SK-N-SH (cell line): ENCODE results near the gene HDGF. TPM values are rescaled to one million over a fixed set of nuclear protein-coding genes. Genes with fewer than 3 reads are reported as not detected.
A peak's percentile ranks its signal among the peaks of the same experiment; 100 is the strongest.

Experiments
- CTCF ChIA-PET: fragments of 300-600, 350-600 bp; formaldehyde crosslinking; extraction: SDS; loops from one replicate; lab custom pipeline; 2021; lab: Yijun Ruan, JAX
- POLR2A ChIA-PET: fragments of 350-600 bp; sonication (Branson Sonifier 250); formaldehyde crosslinking; extraction: SDS; loops from one replicate; lab custom pipeline; 2020; ENCODE audit warnings: antibody characterized with exemption, inconsistent platforms; lab: Yijun Ruan, JAX
- DNase-seq: peaks from one replicate; pipeline ENCODE4 v3.0.0; 2012
- H2AFZ ChIP-seq: fragments of 200-600 bp; sonication (generic); 2 replicates; pipeline ENCODE4 v1.8.1; 2016; ENCODE audit warnings: antibody characterized with exemption, mild to moderate bottlenecking, low read depth
- H3F3A ChIP-seq: fragments of 200-600 bp; sonication (generic); replicated peaks from 2 replicates; pipeline ENCODE3; 2016; ENCODE audit warnings: antibody characterized with exemption, mild to moderate bottlenecking; ENCODE audit not compliant: insufficient read depth
- H3K27ac ChIP-seq, 2 experiments: fragments of 200-500 bp in 1 of 2; fragments of 200-600 bp in 1 of 2; sonication (Bioruptor generic) in 1 of 2; sonication (generic), shearing (Covaris generic) in 1 of 2; 2 replicates each; pipeline versions ENCODE4 v1.5.1 to v1.6.1; 2014 to 2016; ENCODE audit warnings: low read depth in 2 of 2, inconsistent platforms in 1 of 2, low read length in 1 of 2, mild to moderate bottlenecking in 1 of 2, mixed read lengths in 1 of 2
- H3K27me3 ChIP-seq: fragments of 200-600 bp; sonication (generic), shearing (Covaris generic); 2 replicates; pipeline ENCODE4 v1.6.1; 2016; ENCODE audit warnings: mixed run types; ENCODE audit not compliant: insufficient read depth
- H3K36me3 ChIP-seq, 2 experiments: fragments of 200-500 bp in 1 of 2; fragments of 200-600 bp in 1 of 2; sonication (Bioruptor generic) in 1 of 2; sonication (generic) in 1 of 2; replicated peaks in 1 of 2; 2 replicates each; pipeline versions ENCODE3 to v1.5.1; 2014 to 2016; ENCODE audit warnings: low read length in 1 of 2, mild to moderate bottlenecking in 1 of 2; ENCODE audit not compliant: insufficient read depth in 2 of 2, control insufficient read depth in 1 of 2
- H3K4me1 ChIP-seq, 2 experiments: fragments of 200-500 bp in 1 of 2; fragments of 200-600 bp in 1 of 2; sonication (Bioruptor generic) in 1 of 2; sonication (generic), shearing (Covaris generic) in 1 of 2; 2 replicates each; pipeline versions ENCODE4 v1.5.1 to v1.6.1; 2014 to 2016; ENCODE audit warnings: low read depth in 1 of 2, low read length in 1 of 2, mixed run types in 1 of 2; ENCODE audit not compliant: insufficient read depth in 2 of 2, control insufficient read depth in 1 of 2
- H3K4me2 ChIP-seq: fragments of 200-600 bp; sonication (generic), shearing (Covaris generic); 2 replicates; pipeline ENCODE4 v1.6.1; 2017; ENCODE audit warnings: mixed run types
- H3K4me3 ChIP-seq, 2 experiments: fragments of 200-500 bp in 1 of 2; fragments of 200-600 bp in 1 of 2; sonication (Bioruptor generic) in 1 of 2; sonication (generic), shearing (Covaris generic) in 1 of 2; 2 replicates each; pipeline versions ENCODE4 v1.5.1 to v1.8.1; 2014 to 2016; ENCODE audit warnings: low read depth in 2 of 2, inconsistent platforms in 1 of 2, low read length in 1 of 2, mild to moderate bottlenecking in 1 of 2, mixed read lengths in 1 of 2, moderate library complexity in 1 of 2
- H3K79me2 ChIP-seq: fragments of 200-600 bp; sonication (generic); 2 replicates; pipeline ENCODE4 v1.8.1; 2017; ENCODE audit warnings: mild to moderate bottlenecking; ENCODE audit not compliant: insufficient read depth
- H3K9ac ChIP-seq: fragments of 200-600 bp; sonication (generic); 2 replicates; pipeline ENCODE4 v1.6.1; 2017; ENCODE audit warnings: mixed run types
- H3K9me2 ChIP-seq: fragments of 200-600 bp; sonication (generic); 2 replicates; pipeline ENCODE4 v1.6.1; 2017; ENCODE audit warnings: mixed run types
- H3K9me3 ChIP-seq: fragments of 200-600 bp; sonication (generic); 2 replicates; pipeline ENCODE4 v1.6.1; 2017; ENCODE audit warnings: mixed run types, mild to moderate bottlenecking, moderate library complexity
- H4K20me1 ChIP-seq: fragments of 200-600 bp; sonication (generic); 2 replicates; pipeline ENCODE4 v1.6.1; 2017; ENCODE audit warnings: mild to moderate bottlenecking, mixed run types; ENCODE audit not compliant: insufficient read depth
- EZH2phosphoT487 ChIP-seq: fragments of 200-600 bp; sonication (generic); IDR thresholded peaks from 2 replicates; pipeline ENCODE4 v1.6.1; 2017; ENCODE audit warnings: low read depth, mixed run types, mild to moderate bottlenecking, antibody characterized with exemption, moderate library complexity, borderline replicate concordance
- GABPA ChIP-seq: IDR thresholded peaks from 2 replicates; pipeline ENCODE4 v1.4.0; 2012; ENCODE audit warnings: low read depth, mild to moderate bottlenecking
- NFIC ChIP-seq: IDR thresholded peaks from 2 replicates; pipeline ENCODE4 v1.4.0; 2012; ENCODE audit warnings: borderline replicate concordance
- POLR2AphosphoS5 ChIP-seq: IDR thresholded peaks from 2 replicates; pipeline ENCODE4 v1.6.1; 2012; ENCODE audit warnings: low read depth, low read length
- RAD21 ChIP-seq: IDR thresholded peaks from 2 replicates; pipeline ENCODE4 v1.6.1; 2012; ENCODE audit warnings: mild to moderate bottlenecking, low read length
- RCOR1 ChIP-seq: fragments of 150-350 bp; IDR thresholded peaks from 2 replicates; pipeline ENCODE4 v1.6.1; 2017; ENCODE audit warnings: antibody characterized with exemption, low read length
- SIN3A ChIP-seq: IDR thresholded peaks from 2 replicates; pipeline ENCODE4 v1.6.1; 2012; ENCODE audit warnings: low read depth, mild to moderate bottlenecking, low read length, moderate library complexity, borderline replicate concordance
- SMC3 ChIP-seq: IDR thresholded peaks from 2 replicates; pipeline ENCODE4 v1.6.1; 2012; ENCODE audit warnings: low read depth, low read length, improper control_type of control experiment
- TAF1 ChIP-seq: IDR thresholded peaks from 2 replicates; pipeline ENCODE4 v1.6.1; 2012; ENCODE audit warnings: low read depth, mild to moderate bottlenecking, low read length, moderate library complexity, borderline replicate concordance
- USF1 ChIP-seq: IDR thresholded peaks from 2 replicates; pipeline ENCODE4 v1.4.0; 2012; ENCODE audit warnings: low read depth, borderline replicate concordance
- USF2 ChIP-seq: fragments of 150-350 bp; IDR thresholded peaks from 2 replicates; pipeline ENCODE4 v1.6.1; 2017; ENCODE audit warnings: antibody characterized with exemption, low read length, low read depth, borderline replicate concordance
- YY1 ChIP-seq: IDR thresholded peaks from 2 replicates; pipeline ENCODE4 v1.4.0; 2012; ENCODE audit warnings: low read depth, mild to moderate bottlenecking
- WGBS: methylation state at CpG from one replicate; pipeline ENCODE4 v1.1.6; 2017; ENCODE audit warnings: low lambda C conversion rate; 5-methylcytosine and 5-hydroxymethylcytosine counted together
- polyA plus RNA-seq, 3 experiments: library from polyadenylated mRNA; depleted of rRNA; stranded (reverse); fragments of >200 nt; gene quantifications; 2 replicates each; pipeline ENCODE4 v1.2.3, GENCODE V29; 2012
- TF ChIP-seq, protein P1 (sequence below): IDR thresholded peaks from 2 replicates; pipeline ENCODE4 v1.4.0; 2012; ENCODE audit warnings: low read depth, borderline replicate concordance

Gene HDGF
- polyA plus RNA-seq, 1 of the 3 experiments (the other 2 are of a cell fraction), result 152 TPM

DNA sequence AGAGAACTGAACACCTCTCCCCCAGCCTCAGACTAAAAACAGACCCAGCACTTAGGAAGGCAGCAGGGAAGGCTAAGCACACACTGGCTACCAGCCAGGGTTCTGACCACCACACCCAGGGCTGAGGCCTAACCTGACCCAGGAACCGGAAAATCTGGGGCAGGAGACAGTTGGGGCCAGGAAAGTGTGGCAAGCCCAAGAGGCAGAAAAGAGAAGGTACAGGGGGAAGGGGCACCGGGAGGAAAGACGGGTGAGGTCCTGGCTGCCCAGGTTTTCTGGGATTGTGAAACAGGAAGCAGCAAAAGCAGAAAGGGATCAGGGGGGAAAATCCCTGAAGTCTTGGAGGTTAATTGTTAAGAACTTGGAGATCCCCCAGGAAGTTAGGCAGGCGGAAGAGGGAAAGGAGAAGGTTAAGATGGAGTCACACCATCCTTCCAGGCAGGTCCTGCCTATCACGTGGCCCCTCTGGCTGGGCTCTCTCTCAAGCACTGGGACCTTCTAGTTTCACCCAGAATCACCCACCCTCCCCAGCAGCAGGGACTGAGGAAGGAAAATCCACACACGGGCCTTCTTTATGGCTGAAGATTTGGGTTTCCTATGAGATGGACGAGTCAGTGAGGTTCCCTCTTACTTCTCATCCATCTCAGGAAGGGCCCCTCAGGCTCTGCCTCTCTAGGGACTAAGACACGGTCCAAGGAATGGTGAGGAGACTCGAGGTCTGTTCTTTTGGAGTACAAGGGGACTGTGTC, 2.6 kb downstream of the HDGF start:
- Histone ChIP-seq H2AFZ (no peak overlapping the region; the same call in 1 of the 2 replicates), H3F3A (peaks cover 36% of the 10 kb centered on the region), H3K9me3 (no peaks in the 10 kb centered on the region), H3K4me3 (peak overlapping the region; percentile 78 to 98)
- POLR2A ChIA-PET, result interaction anchor here (2.2 kb wide), 1 partner anchor 18 kb away, joined by 7 read pairs; the partner anchor contains the start of gene PRCC
- TF ChIP-seq USF2 (no peak), YY1 (no peak), RAD21 (no peak), RCOR1 (no peak), SMC3 (no peak), NFIC (peak; percentile 53), TAF1 (no peak; the same call in 1 of the 2 replicates), USF1 (peak; percentile 62; the same call in 1 of the 2 replicates), POLR2AphosphoS5 (no peak), SIN3A (no peak), EZH2phosphoT487 (no peak), GABPA (peak; percentile 73)
- TF ChIP-seq, protein P1, sequence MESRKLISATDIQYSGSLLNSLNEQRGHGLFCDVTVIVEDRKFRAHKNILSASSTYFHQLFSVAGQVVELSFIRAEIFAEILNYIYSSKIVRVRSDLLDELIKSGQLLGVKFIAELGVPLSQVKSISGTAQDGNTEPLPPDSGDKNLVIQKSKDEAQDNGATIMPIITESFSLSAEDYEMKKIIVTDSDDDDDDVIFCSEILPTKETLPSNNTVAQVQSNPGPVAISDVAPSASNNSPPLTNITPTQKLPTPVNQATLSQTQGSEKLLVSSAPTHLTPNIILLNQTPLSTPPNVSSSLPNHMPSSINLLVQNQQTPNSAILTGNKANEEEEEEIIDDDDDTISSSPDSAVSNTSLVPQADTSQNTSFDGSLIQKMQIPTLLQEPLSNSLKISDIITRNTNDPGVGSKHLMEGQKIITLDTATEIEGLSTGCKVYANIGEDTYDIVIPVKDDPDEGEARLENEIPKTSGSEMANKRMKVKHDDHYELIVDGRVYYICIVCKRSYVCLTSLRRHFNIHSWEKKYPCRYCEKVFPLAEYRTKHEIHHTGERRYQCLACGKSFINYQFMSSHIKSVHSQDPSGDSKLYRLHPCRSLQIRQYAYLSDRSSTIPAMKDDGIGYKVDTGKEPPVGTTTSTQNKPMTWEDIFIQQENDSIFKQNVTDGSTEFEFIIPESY, result no peak
- TF ChIP-seq, all 33 proteins: peak for 3
- Histone ChIP-seq H3K36me3 (peaks cover 12 to 19% of the 10 kb centered on the region in 2 experiments), H4K20me1 (no peaks in the 10 kb centered on the region), H3K9ac (peak overlapping the region; percentile 100), H3K4me2 (peak overlapping the region; percentile 88), H3K9me2 (no peaks in the 10 kb centered on the region), H3K27ac (peak overlapping the region; percentile 100), H3K79me2 (peaks cover 88% of the 10 kb centered on the region), H3K4me1 (peaks cover 37 to 56% of the 10 kb centered on the region in 2 experiments), H3K27me3 (no peaks in the 10 kb centered on the region)
- 14% methylated on average over 9 of the region's 9 CpGs for WGBS
- DNase-seq, result no peak
- CTCF ChIA-PET, result interaction anchor here (1.0 to 3.9 kb wide), 5 partner anchors 22 to 111 kb away, joined by 4 to 30 read pairs (median 10); partner anchors contain the start of genes METTL25B and NTRK1
